NCI-H1048 (cell line): ENCODE measurements around the gene QRSL1.
"Not testable (repeated sequence)": the region's sequence is repeated elsewhere in the genome, so short reads cannot be mapped to it uniquely, and the experiment has no call there.

ENCODE experiments used
- DNase-seq: peaks from one replicate; lab custom pipeline; 2025; lab: John Stamatoyannopoulos, UW

QRSL1 gene

GRCh38 chr6:106684011-106684410, 54.6 kb downstream of the QRSL1 start:
- no peak for DNase-seq

- no peak for DNase-seq
Measured at GRCh38 chr6:106685833-106686232, 56.5 kb downstream of the QRSL1 start.

DNA sequence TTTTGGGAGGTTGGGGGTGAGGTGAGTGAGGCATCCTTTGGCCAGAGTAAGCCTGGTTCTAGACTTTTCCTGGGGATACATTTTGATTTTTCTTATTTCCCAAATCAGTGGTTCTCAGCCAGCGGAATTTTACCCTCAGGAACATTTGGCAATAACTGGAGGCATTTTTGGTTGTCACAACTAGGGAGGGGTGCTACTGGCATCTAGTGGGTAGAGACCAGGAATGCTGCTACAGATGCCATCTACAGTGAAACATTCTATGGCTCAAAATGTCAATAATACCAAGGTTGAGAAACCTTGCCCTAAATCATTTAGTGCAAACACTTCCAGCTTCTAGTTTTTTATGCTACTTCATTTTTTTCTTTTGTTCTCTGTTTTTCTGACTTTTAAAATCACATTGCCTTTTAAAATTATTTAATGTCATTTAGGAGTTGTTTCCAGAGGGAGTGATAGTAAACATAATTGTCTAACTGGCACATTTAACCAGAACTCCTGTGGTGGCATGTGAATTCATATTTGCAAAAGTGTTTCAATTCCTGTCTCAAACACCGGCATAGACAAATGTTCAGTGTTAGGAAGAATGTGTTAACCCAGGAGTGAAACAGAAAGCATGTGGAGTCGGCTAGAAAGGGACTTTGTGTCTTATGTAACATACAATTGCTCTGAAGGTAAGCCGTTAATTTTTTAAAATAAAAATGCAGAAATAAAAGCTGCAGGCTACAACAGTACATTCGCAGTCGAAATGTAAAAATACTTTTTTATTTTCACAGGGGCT, 59.0 kb downstream of the QRSL1 start:
- no peak for DNase-seq

- DNase-seq, result no peak
Measured at GRCh38 chr6:106692112-106692818, 62.9 kb downstream of the QRSL1 start.

DNA sequence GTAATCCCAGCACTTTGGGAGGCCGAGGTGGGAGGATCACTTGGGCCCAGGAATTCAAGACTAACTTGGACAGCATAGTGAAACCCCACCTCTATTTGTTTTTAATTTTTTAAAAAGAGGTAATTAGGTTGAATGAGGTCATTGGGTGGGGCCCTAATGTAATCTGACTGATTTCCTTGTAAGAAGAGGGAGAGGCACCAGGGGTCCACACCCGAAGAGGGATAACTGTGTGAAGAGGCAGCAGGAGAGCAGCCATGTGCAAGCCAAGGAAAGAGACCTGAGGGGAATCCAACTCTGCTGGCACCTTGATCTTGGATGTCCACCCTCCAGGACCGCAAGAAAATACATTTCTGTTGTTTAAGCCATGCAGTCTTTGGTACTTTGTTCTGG, 63.4 kb downstream of the QRSL1 start:
- DNase-seq, result no peak

DNA sequence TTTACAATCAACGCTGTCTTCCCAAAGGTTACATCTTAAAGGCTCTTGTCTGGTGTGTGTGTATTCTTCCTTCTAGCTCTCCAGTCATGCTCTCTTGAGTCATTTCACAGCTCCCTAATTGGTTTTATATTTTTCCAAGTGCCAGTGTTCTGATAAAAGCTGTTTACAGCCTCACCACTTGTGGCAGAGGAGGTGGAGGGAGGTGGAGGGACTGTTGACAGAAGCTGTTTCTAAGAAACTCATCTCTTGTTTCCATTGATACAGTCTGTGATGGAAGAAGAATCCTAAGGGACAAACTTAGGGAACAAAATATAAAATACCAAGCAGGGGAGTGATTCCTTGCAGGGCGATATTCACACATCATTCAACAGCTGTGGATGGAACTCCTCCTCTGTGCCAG, 64.0 kb downstream of the QRSL1 start:
- DNase-seq, result no peak

DNA sequence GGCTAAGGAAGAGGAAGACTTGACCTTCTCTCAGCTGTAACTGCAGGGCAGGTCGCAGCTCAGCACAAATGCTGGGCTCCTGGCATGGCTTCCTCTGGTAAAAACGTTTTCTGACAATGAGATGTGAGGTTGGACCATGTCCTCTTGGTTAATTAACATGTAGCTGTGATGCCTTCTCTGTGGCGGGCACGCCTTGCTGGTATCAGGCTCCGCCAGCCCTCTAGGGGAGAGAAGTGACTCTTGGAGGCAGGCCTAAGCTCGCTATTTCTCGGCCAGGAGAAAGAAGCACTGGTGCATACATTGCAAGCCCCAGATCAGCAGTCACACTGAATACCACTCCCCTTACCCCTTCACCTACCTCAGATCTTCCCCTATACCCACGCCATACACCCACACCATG, 65.0 kb downstream of the QRSL1 start:
- no peak for DNase-seq

GRCh38 chr6:106700581-106700980, 71.2 kb downstream of the QRSL1 start:
- no peak for DNase-seq

DNA sequence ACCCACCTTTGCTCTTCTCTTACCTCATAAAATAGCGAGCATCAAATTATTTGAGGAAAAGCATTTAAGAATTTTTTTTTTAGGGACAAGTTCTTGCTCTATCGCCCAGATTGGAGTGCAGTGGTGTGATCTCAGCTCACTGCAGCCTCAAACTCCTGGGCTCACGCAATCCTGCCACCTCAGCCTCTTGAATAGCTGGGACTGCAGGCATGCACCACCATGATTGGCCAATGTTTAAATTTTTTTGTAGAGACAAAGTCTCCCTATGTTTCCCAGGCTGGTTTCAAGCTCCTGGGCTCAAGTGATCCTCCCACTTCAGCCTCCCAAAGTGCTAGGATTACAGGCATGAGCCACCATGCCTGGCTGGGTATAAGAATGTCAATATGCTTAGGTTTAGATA, 71.8 kb downstream of the QRSL1 start:
- not testable (repeated sequence) for DNase-seq

DNA sequence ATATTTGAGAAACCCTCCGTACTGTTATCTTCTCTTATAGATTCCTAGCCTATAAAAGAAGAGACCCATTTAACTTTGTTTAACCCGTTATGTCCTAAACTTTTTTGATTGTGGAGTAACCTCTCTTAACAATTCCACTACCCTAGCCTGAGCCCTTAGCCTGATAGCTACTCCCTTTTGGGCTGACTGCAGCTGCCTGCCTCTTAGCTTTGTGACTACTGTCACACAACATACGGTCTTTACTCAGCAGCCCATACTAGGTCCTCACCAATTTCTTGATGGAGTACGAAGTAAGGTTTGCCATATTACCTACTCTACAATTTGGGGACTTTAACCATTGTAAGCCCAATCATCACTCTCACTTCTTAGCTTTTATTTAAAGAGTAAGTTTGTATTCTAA, 72.7 kb downstream of the QRSL1 start:
- no peak for DNase-seq

GRCh38 chr6:106702451-106703110, 73.2 kb downstream of the QRSL1 start:
- no peak for DNase-seq

GRCh38 chr6:106704327-106704726, 74.9 kb downstream of the QRSL1 start:
- no peak for DNase-seq

DNA sequence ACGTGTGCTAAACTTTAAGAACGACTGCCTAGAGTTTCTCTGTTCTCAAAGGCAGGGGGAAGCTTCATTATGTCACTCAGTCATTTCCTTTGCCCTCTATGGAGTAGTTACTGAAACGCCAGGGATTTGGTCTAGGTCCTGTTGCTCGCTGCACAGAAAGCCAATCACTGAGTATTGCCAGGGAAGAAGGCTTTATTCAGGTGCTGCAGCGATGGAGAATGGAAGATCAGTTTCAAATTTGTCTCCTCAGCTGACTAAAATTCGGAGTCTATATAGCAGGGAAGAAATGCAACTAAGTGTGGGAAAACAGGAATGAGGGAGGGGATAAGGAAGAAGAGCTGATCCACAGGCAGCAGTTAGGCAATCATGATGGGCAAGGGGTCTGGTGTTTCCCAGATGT, 75.8 kb downstream of the QRSL1 start:
- no peak for DNase-seq

GRCh38 chr6:106710580-106710979, 81.2 kb downstream of the QRSL1 start:
- DNase-seq, result no peak

DNA sequence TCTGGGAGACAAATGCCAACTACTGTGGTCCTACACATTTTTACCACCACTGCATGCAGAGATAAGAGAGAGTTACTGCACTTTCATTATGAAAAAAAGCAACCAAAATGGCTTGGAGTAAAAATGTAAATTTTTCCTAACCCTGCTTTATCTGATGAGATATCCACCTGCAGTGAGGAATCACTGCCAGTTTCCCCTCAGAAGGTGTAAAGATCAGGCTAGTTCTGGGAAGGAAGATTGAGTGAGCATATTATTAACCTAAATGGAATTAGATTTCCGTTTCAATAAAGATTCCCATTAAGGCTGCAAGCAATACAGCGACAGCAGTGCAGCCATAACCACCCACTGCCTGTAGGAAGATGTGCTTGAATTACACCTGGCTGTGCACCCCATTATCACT, 84.9 kb downstream of the QRSL1 start:
- no peak for DNase-seq

DNA sequence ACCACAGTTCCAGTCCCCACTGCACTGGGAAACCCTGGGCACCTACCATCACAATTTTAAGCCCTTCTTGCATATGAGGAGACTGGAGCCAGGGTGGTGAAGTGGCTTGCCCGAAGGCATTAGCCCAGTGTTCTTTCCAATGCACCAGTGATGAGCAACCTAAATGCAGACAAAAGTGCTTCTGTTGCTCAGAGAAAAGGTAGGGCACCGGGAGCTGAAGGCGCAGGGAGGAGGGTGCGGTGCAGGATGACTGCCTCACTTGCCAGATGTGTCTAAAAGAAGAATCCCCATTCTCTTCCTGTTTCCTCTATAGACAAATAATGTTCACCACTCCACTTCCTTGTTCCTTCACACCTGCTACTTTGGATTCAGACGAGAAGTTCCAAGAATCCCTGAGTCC, 86.5 kb downstream of the QRSL1 start:
- no peak for DNase-seq

- no peak for DNase-seq
Measured at GRCh38 chr6:106716966-106717365, 87.6 kb downstream of the QRSL1 start.
